Transverse colon (tissue), 4 donors: ENCODE measurements around the gene OSBPL2. TPM values are rescaled to one million over a fixed set of nuclear protein-coding genes. Genes with fewer than 3 reads are reported as not detected.

ENCODE experiments used
- DNase-seq: peaks from one replicate; pipeline ENCODE4 v3.0.0-alpha.2; 2019
- H3K27ac ChIP-seq, 4 donors: fragments of 200-600 bp; sonication (generic); 2 replicates each; pipeline ENCODE4 v1.5.1; 2016 to 2018; ENCODE audit warnings: inconsistent platforms in 4 of 4
- H3K27me3 ChIP-seq: fragments of 200-600 bp; sonication (generic); 2 replicates; pipeline ENCODE4 v1.5.1; 2017; ENCODE audit warnings: inconsistent platforms
- H3K36me3 ChIP-seq, 4 donors: fragments of 200-600 bp; sonication (generic); 2 replicates each; pipeline ENCODE4 v1.5.1; 2017 to 2019; ENCODE audit warnings: inconsistent platforms in 4 of 4
- H3K4me1 ChIP-seq, 4 donors: fragments of 200-600 bp; sonication (generic); 2 replicates each; pipeline ENCODE4 v1.5.1; 2017 to 2020; ENCODE audit warnings: inconsistent platforms in 4 of 4
- H3K4me3 ChIP-seq, 4 donors: fragments of 200-600 bp; sonication (generic); 1 replicate in 1 of 4; 2 replicates in 3 of 4; pipeline versions ENCODE4 v1.5.1 to v1.6.1; 2017 to 2019; ENCODE audit warnings: inconsistent platforms in 4 of 4
- H3K9me3 ChIP-seq, 2 donors: fragments of 200-600 bp; sonication (generic); 2 replicates each; pipeline ENCODE4 v1.5.1; 2017 to 2019; ENCODE audit warnings: inconsistent platforms in 2 of 2
- EP300 ChIP-seq: sonication (generic); formaldehyde crosslinking; IDR thresholded peaks from one replicate; pipeline ENCODE4 v1.6.1; 2017; ENCODE audit warnings: antibody characterized with exemption, low read depth
- POLR2A ChIP-seq: fragments of 450-650 bp; IDR thresholded peaks from one replicate; pipeline ENCODE4 v1.6.1; 2016; ENCODE audit warnings: antibody characterized with exemption, mild to moderate bottlenecking, moderate library complexity
- POLR2AphosphoS5 ChIP-seq, 3 donors: sonication (generic); formaldehyde crosslinking; IDR thresholded peaks; one replicate each; pipeline ENCODE4 v1.6.1; 2016; ENCODE audit warnings: antibody characterized with exemption in 3 of 3
- WGBS, 2 donors: methylation state at CpG; one replicate each; pipeline ENCODE4 v1.1.5; 2018; ENCODE audit warnings: low coverage in 1 of 2; 5-methylcytosine and 5-hydroxymethylcytosine counted together
- in situ Hi-C, 4 donors: fragments of 200-750 bp; cut with MboI; loops; one replicate each; pipeline versions ENCODE4 v1.15.0 to v1.15.1; 2017; ENCODE audit warnings: low sequenced_read_pairs in 3 of 4, low pct_ligation_motif_present in 1 of 4, low pct_unique_long_range_greater_than_20kb in 1 of 4
- intact Hi-C: fragments of 100-400 bp; cut with DNase I; formaldehyde crosslinking; loops from one replicate; pipeline ENCODE4 v1.15.1; 2023; ENCODE audit warnings: low total_unique reads
- total RNA-seq, 4 donors: library from RNA; depleted of rRNA; stranded (reverse); fragments of >200 nt; gene quantifications; one replicate each; pipeline ENCODE4 v1.1.0, GENCODE V29; 2016
- TF ChIP-seq, protein P1 (sequence below), 5 experiments: fragments of 200-600 bp in 3 of 5; fragments of 450-650 bp in 2 of 5; sonication (generic) in 3 of 5; IDR thresholded peaks; 1 replicate in 2 of 5; 2 replicates in 3 of 5; pipeline ENCODE4 v1.5.1; 2016 to 2017; ENCODE audit warnings: antibody characterized with exemption in 5 of 5, inconsistent platforms in 3 of 5, mild to moderate bottlenecking in 2 of 5, moderate library complexity in 1 of 5

OSBPL2 gene
- total RNA-seq, 4 donors from 2014 or later = 36.2 to 101 (median 73.3) TPM

GRCh38 chr20:62299666-62300236 lies 61.4 kb downstream of the OSBPL2 start:
- H3K27ac ChIP-seq = no peak overlapping the region
- in situ Hi-C loops (loop anchor here in 2 of 4 donors (10.0 kb wide), 1 partner anchor 85 kb away; the partner anchor contains the start of gene RPS21 (in 2 of the 2)), intact Hi-C loops (no loop called here)
- DNase-seq = no peak
- peaks cover 12 to 13% (median 12%) of the 10 kb centered on the region in 4 donors for H3K4me1 ChIP-seq
- no peaks in the 10 kb centered on the region for H3K9me3 ChIP-seq
- no peak for TF ChIP-seq POLR2A
- no peak for TF ChIP-seq EP300
- TF ChIP-seq, protein P1, sequence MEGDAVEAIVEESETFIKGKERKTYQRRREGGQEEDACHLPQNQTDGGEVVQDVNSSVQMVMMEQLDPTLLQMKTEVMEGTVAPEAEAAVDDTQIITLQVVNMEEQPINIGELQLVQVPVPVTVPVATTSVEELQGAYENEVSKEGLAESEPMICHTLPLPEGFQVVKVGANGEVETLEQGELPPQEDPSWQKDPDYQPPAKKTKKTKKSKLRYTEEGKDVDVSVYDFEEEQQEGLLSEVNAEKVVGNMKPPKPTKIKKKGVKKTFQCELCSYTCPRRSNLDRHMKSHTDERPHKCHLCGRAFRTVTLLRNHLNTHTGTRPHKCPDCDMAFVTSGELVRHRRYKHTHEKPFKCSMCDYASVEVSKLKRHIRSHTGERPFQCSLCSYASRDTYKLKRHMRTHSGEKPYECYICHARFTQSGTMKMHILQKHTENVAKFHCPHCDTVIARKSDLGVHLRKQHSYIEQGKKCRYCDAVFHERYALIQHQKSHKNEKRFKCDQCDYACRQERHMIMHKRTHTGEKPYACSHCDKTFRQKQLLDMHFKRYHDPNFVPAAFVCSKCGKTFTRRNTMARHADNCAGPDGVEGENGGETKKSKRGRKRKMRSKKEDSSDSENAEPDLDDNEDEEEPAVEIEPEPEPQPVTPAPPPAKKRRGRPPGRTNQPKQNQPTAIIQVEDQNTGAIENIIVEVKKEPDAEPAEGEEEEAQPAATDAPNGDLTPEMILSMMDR (IDR thresholded peaks at IDR 0.05) = no peak
- TF ChIP-seq POLR2AphosphoS5 (IDR thresholded peaks at IDR 0.05) = no peak
- 43 to 76% methylated on average over 1 to 12 of the region's 12 CpGs for WGBS, 2 donors
- H3K4me3 ChIP-seq = no peak overlapping the region
- H3K36me3 ChIP-seq = peaks cover 0 to 9% (median 0%) of the 10 kb centered on the region in 4 donors
- no peaks in the 10 kb centered on the region for H3K27me3 ChIP-seq

- no peak for DNase-seq
- peaks cover 15 to 18% (median 18%) of the 10 kb centered on the region in 4 donors for H3K4me1 ChIP-seq
- 74% methylated on average over 11 of the region's 11 CpGs; no CpG with 5 or more reads in 1 of the 2 donors for WGBS, 2 donors
- no peaks in the 10 kb centered on the region for H3K27me3 ChIP-seq
- TF ChIP-seq POLR2A (no peak), POLR2AphosphoS5 (IDR thresholded peaks at IDR 0.05) (no peak), EP300 (no peak)
- in situ Hi-C loops (no loop called here), intact Hi-C loops (no loop called here)
- peaks cover 0 to 5% (median 0%) of the 10 kb centered on the region in 4 donors for H3K36me3 ChIP-seq
- no peaks in the 10 kb centered on the region for H3K9me3 ChIP-seq
- no peak overlapping the region for H3K27ac ChIP-seq
- no peak overlapping the region for H3K4me3 ChIP-seq
Measured at GRCh38 chr20:62300319-62300718, 62.0 kb downstream of the OSBPL2 start.

- no peak overlapping the region for H3K4me3 ChIP-seq
- intact Hi-C loops (no loop called here), in situ Hi-C loops (no loop called here)
- DNase-seq = no peak
- no peaks in the 10 kb centered on the region for H3K9me3 ChIP-seq
- peaks cover 0 to 5% (median 0%) of the 10 kb centered on the region in 4 donors for H3K36me3 ChIP-seq
- H3K4me1 ChIP-seq = peaks cover 15 to 23% (median 20%) of the 10 kb centered on the region in 4 donors
- peak overlapping the region; percentile 97 to 100 (median 98) for H3K27ac ChIP-seq
- H3K27me3 ChIP-seq = no peaks in the 10 kb centered on the region
- WGBS, 2 donors = 87 to 94% methylated on average over 4 to 11 of the region's 11 CpGs
- no peak for TF ChIP-seq POLR2AphosphoS5 (IDR thresholded peaks at IDR 0.05)
- no peak for TF ChIP-seq EP300
- TF ChIP-seq, protein P1 (IDR thresholded peaks at IDR 0.05) = no peak
- TF ChIP-seq POLR2A = no peak
Measured at GRCh38 chr20:62301111-62301668, 62.9 kb downstream of the OSBPL2 start.

GRCh38 chr20:62301773-62302340 lies 63.5 kb downstream of the OSBPL2 start:
- 3 to 7% methylated on average over 3 to 20 of the region's 24 CpGs for whole genome bisulfite sequencing, 2 donors
- intact Hi-C loops = loop anchor here (2.0 kb wide), 1 partner anchor 75 kb away; no protein-coding TSS in a partner anchor
- H3K9me3 ChIP-seq = no peaks in the 10 kb centered on the region
- peak; percentile 93 for DNase-seq
- H3K27ac ChIP-seq = peak overlapping the region; percentile 97 to 100 (median 98)
- H3K27me3 ChIP-seq = no peaks in the 10 kb centered on the region
- H3K36me3 ChIP-seq = peaks cover 0 to 12% (median 0%) of the 10 kb centered on the region in 4 donors
- in situ Hi-C loops = no loop called here
- peaks cover 15 to 23% (median 20%) of the 10 kb centered on the region in 4 donors for H3K4me1 ChIP-seq
- peak overlapping the region; percentile 71 to 98 (median 89) for H3K4me3 ChIP-seq
- TF ChIP-seq POLR2AphosphoS5 (IDR thresholded peaks at IDR 0.05) = peak; percentile 41 to 82 (median 78)
- no peak for TF ChIP-seq EP300
- peak; percentile 30 for TF ChIP-seq POLR2A
- TF ChIP-seq, protein P1 (IDR thresholded peaks at IDR 0.05) = peak; percentile 75 to 97 (median 85)
